Measurements from ENCODE around the gene COL4A6.

The COL4A6 gene

DNA sequence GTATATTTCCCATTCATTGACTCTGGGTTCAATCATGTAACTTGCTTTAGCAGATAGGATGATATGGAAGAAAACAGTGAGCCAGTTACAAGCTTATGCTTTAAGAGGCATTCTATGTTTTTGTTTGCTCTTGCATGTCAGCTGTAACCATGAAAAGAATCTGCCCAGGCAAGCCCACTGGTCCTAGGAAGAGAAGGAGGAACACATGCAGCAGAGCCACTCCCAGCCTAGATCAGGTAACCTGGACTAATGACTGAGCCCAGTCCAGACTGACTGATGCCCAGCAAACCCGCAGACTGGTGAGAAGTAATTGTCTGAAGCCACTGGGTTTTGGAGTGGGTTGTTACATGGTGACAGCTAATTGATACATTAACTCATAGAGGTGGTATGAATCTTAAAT lies 167.9 kb downstream of the COL4A6 start:
- no peak for DNase-seq

- DNase-seq = no peak
These were observed 169.7 kb downstream of the COL4A6 start for GRCh38 chrX:108268434-108269080.

GRCh38 chrX:108267557-108267956 lies 170.7 kb downstream of the COL4A6 start:
- DNase-seq = no peak

DNA sequence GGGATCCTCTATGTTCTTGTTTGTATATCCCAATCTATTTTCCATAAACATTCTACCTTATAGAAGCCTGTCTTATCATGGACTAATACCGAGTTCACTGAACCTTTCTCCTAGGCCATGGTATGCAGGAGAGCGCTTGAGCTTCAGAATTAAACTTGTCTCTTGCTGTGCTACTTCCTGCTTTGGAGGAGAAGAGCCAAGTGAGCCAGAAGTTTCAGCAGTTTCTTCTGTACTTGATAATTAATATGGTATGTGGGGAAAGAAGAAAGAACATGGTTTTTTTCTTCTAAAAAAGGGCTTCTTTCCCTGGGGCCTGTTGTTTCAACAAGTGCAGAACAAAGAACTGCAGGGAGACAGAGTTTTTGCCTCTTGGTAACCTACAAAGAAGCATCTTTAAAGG lies 173.8 kb downstream of the COL4A6 start:
- DNase-seq = no peak

DNA sequence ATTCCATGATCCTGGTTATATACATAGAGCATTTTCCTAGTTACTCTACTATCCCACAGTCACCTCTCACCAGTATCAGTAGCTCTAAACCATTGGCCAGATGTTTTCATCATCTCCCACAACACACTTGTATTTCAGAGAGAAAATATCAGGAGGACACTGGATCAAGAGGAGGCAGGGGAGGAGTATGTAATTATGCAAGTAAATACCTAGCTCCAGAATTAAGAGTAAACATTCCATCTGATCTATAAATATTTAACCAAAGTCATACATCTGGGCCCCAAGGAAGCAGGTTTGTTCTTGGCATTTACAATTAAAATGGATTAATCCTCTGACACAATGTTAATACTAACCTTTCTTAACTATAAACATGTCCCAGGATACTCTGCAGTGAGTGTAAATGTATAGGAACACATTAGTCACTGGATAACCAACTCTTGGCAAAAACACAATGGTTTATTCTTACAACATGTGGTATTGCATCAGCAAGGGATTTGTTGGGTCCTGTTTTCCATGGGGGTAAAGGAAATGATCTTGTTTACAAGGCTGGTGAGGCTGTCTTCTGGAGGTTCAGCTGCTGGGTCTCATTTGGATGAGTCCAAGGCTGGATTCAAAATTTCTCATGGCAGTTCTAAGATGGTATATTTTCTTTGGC lies 176.5 kb downstream of the COL4A6 start:
- no peak for DNase-seq

DNA sequence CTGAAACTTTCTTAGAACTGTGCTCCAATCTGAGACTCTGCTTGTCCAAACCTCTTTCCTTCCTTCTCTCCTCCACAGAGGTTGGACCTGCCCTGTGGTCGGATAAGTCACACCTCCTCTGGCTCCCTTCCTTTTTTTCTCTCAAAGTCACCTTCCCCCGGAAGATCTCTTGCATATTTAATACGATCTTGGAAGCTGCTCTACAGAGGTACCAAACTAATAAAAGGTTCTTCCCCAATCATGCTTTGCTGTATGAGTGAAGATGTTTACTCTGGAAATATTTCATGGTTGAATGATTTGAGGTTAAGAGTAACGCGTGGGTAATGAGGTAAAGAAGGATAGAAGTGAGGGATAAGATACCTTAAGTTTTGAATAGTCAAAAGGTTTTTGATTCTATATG lies 180.7 kb downstream of the COL4A6 start:
- DNase-seq = no peak

GRCh38 chrX:108254636-108255035 lies 183.6 kb downstream of the COL4A6 start:
- DNase-seq = no peak

DNA sequence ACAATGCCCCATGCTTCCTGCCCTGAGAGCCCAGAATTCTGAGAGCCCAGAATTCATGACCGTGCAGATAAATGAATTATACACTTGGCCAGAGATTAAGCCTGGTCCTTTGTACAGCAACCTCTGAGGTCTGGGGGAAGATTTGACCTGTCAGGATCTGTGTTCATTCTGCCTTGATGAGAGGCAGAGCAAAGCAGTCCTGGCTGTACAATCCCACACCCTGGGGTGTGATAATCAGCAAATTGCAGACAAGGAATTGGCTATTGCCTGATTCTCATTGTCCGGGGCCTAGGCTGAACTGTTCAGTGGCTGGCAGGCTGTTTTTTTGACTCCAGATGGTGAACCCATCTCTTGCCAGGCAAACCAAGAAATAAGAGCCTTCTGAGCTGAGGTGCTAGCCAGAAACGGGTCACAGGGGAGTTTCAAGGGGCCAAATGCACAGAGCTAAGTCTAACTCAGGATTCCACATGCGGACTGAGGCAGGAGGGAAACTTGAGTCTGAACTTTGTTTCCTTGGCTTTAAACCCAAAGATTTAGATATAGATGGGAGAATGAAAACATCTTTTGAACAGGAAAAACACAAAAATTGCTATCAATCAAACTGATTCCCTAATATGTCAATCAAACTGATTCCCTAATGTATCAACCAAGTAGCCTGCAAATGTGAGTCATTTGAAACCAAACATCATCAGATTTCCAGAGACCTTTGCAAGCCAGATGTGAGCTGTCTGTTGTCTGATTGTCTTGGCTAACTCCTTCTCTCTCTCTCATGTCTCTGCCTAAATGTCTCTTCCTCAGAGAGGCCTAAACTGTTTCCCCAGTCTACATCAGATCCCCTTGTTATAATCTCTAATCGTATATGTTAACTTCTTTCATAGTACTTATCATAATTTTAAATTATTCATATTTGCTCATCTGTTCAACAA lies 187.3 kb downstream of the COL4A6 start:
- no peak for DNase-seq

DNA sequence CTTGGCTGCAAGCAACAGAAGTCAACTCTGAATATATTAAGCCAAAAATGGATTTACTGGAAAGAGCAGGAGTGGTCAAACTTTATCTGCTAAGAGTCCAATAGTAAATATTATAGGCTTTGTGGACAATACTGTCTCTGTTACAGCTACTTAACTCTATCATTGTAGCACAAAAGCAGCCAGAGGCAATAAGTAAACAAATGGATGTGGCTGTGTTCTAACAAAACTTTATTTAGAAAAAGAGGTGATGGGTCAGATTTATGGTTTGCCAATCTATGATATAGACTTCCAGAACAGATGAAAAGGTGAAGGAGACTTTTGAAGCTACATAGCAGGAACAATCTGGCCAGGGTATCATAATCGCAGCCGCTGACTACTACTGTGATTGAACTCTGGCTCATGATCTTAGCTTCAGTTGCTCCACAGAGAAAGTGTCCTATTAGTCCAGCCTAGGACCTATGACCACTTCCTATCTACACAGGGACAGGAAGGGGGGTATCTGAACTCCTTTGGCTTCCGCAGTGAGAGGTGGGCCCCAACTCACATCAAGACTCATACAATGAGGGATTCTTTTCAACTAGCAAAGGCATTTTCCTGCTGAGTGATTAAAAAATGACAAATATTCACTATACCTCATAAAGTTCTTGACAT lies 191.8 kb downstream of the COL4A6 start:
- no peak for DNase-seq

- no peak for DNase-seq
These were observed 192.8 kb downstream of the COL4A6 start for GRCh38 chrX:108245462-108245861.

GRCh38 chrX:108235986-108236385 lies 202.2 kb downstream of the COL4A6 start:
- no peak for DNase-seq

DNA sequence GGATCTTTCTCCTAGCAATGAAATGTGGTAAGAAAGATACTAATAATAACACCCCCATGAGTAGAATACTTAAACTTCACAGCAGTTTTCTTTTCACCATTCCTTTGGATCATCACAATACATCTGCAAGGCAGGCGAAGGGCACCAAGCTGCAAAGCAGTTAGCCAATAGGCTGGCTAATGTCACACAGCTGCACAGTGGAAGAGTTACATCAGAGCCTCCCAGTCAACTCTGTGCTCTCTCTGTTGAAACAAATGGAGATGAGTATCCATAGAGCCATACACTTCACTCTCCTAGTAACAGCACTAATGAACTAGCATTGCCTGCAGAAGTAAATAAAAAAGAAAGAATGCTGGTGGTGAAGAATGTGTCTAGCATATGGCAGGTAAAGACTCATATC lies 207.6 kb downstream of the COL4A6 start:
- DNase-seq = no peak

- no peak for DNase-seq
These were observed 213.2 kb downstream of the COL4A6 start for GRCh38 chrX:108224727-108225621.

GRCh38 chrX:108224218-108224617 lies 214.0 kb downstream of the COL4A6 start:
- DNase-seq = no peak

GRCh38 chrX:108223585-108223984 lies 214.6 kb downstream of the COL4A6 start:
- no peak for DNase-seq

GRCh38 chrX:108221301-108221864 lies 216.8 kb downstream of the COL4A6 start:
- no peak for DNase-seq

GRCh38 chrX:108219949-108220601 lies 218.1 kb downstream of the COL4A6 start:
- no peak for DNase-seq

DNA sequence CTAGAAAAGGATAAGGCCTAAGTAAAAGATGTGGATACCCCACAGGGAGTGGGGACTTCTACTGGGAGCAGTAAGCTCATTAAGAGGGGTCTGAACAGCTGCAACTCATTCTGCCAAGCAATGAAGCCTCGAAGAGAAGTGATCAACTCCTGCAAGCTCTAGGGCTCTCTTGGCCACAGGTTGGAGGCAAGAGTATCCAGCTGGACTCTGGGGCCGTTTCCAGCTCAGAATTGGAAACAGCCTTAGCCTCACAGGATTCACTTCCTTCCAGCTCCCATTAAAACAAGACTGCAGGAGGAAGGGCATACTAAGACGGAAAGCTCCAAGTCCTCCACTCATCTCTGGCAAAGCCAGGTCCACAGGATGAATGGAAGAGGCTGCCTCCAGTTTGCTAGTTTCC lies 220.3 kb downstream of the COL4A6 start:
- no peak for DNase-seq

GRCh38 chrX:108216919-108217571 lies 221.2 kb downstream of the COL4A6 start:
- no peak for DNase-seq

GRCh38 chrX:108216405-108216804 lies 221.8 kb downstream of the COL4A6 start:
- no peak for DNase-seq

DNA sequence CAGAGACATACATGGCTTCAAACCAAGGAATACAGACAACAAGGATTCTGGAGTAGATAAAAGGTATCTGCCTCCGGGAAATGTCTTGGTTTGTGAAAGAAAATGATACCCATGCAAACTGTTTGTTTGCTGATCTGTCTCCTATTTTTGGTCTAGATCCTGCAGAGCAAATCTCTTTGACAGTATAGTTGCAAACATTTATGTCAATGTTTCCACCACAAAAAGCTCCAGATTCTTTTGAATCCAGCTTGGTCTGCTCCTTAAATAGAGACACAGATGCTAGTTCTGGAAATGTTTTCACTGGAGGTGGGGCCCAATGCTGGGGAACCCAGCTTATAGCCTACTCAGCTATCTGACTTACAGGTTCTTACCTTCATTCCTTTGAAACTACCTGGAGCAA lies 226.9 kb downstream of the COL4A6 start:
- DNase-seq = no peak

Data from NCI-H1048 (cell line).